ENCODE measurements around the gene FAM228B.

GRCh38 chr2:24104906-24105305 lies 18.4 kb upstream of the FAM228B start:
- no peak for TF ChIP-seq CTCF (conservative IDR thresholded peaks at IDR 0.05; ENCODE audit: low read length)
- no peak for TF ChIP-seq EZH2phosphoT487 (IDR thresholded peaks at IDR 0.05; ENCODE audit: borderline replicate concordance, low read depth, low read length)

All from OCI-LY7 (cell line).